Peyer's patch (tissue), 4 donors: ENCODE measurements around the gene WAC. TPM values are rescaled to one million over a fixed set of nuclear protein-coding genes. Genes with fewer than 3 reads are reported as not detected.

Source experiments
- DNase-seq, 3 donors: peaks; one replicate each; pipeline ENCODE4 v3.0.0-alpha.2; 2017 to 2019
- H3K27ac ChIP-seq, 4 donors: fragments of 200-600 bp; sonication (generic); one replicate each; pipeline ENCODE4 v1.5.1; 2016 to 2019
- H3K27me3 ChIP-seq, 2 donors: fragments of 200-600 bp; sonication (generic); one replicate each; pipeline ENCODE4 v1.5.1; 2019
- H3K36me3 ChIP-seq, 3 donors: fragments of 200-600 bp; sonication (generic); one replicate each; pipeline ENCODE4 v1.5.1; 2016 to 2019
- H3K4me1 ChIP-seq, 4 donors: fragments of 200-600 bp; sonication (generic); one replicate each; pipeline ENCODE4 v1.5.1; 2016 to 2019
- H3K4me3 ChIP-seq, 4 donors: fragments of 200-600 bp; sonication (generic); 1 replicate in 3 of 4; 2 replicates in 1 of 4; pipeline ENCODE4 v1.5.1; 2016 to 2019; ENCODE audit warnings: mild to moderate bottlenecking in 1 of 4
- H3K9me3 ChIP-seq, 4 donors: fragments of 200-600 bp; sonication (generic); one replicate each; pipeline ENCODE4 v1.5.1; 2016 to 2019; ENCODE audit warnings: mild to moderate bottlenecking in 1 of 4
- CTCF ChIP-seq, 6 experiments: fragments of 450-650 bp in 4 of 6; fragments of 200-600 bp in 2 of 6; sonication (generic) in 1 of 6; IDR thresholded peaks; one replicate each; pipeline ENCODE4 v1.5.1; 2017 to 2019; ENCODE audit warnings: antibody characterized with exemption in 6 of 6, mild to moderate bottlenecking in 3 of 6, moderate library complexity in 1 of 6
- POLR2A ChIP-seq, 2 donors: fragments of 450-650 bp; IDR thresholded peaks; one replicate each; pipeline ENCODE4 v1.5.1; 2017; ENCODE audit warnings: antibody characterized with exemption in 2 of 2, mild to moderate bottlenecking in 2 of 2, moderate library complexity in 2 of 2
- total RNA-seq, 4 donors: library from RNA; depleted of rRNA; stranded (reverse); fragments of >200 nt; gene quantifications; one replicate each; pipeline ENCODE4 v1.1.0, GENCODE V29; 2016

The WAC gene
- total RNA-seq, 4 donors from 2014 or later, result 72.7 to 145 (median 96.4) TPM

- TF ChIP-seq POLR2A (IDR thresholded peaks at IDR 0.05), result no peak
- peak in 3 of 6 experiments; percentile 26 to 44 (median 35) for TF ChIP-seq CTCF (IDR thresholded peaks at IDR 0.05)
- Histone ChIP-seq H3K4me3 (no peak overlapping the region), H3K27ac (peak overlapping the region in 2 of 4 donors; percentile 16), H3K27me3 (no peaks in the 10 kb centered on the region), H3K4me1 (peaks cover 0 to 22% (median 0%) of the 10 kb centered on the region in 4 donors), H3K9me3 (no peaks in the 10 kb centered on the region), H3K36me3 (peaks cover 0 to 66% (median 0%) of the 10 kb centered on the region in 3 donors)
- DNase-seq, result no peak
Observed at GRCh38 chr10:28587970-28588290, 55.0 kb downstream of the WAC start.

- H3K27ac ChIP-seq, result no peak overlapping the region
- no peak for DNase-seq
- H3K27me3 ChIP-seq, result no peaks in the 10 kb centered on the region
- TF ChIP-seq POLR2A (IDR thresholded peaks at IDR 0.05), result no peak
- TF ChIP-seq CTCF (IDR thresholded peaks at IDR 0.05), result no peak
- peaks cover 0 to 62% (median 0%) of the 10 kb centered on the region in 3 donors for H3K36me3 ChIP-seq
- peaks cover 0 to 7% (median 0%) of the 10 kb centered on the region in 4 donors for H3K4me1 ChIP-seq
- no peak overlapping the region for H3K4me3 ChIP-seq
- H3K9me3 ChIP-seq, result no peaks in the 10 kb centered on the region
Observed at GRCh38 chr10:28592953-28593352, 60.0 kb downstream of the WAC start.

- no peak for DNase-seq
- TF ChIP-seq POLR2A (IDR thresholded peaks at IDR 0.05) (no peak), CTCF (IDR thresholded peaks at IDR 0.05) (no peak)
- Histone ChIP-seq H3K27me3 (no peaks in the 10 kb centered on the region), H3K9me3 (no peaks in the 10 kb centered on the region), H3K4me1 (no peaks in the 10 kb centered on the region), H3K4me3 (no peak overlapping the region), H3K36me3 (peaks cover 0 to 62% (median 0%) of the 10 kb centered on the region in 3 donors), H3K27ac (no peak overlapping the region)
Observed at GRCh38 chr10:28593811-28594210, 60.9 kb downstream of the WAC start.

GRCh38 chr10:28594406-28594805 is 61.5 kb downstream of the WAC start:
- no peak for DNase-seq
- H3K36me3 ChIP-seq, result peaks cover 0 to 61% (median 0%) of the 10 kb centered on the region in 3 donors
- TF ChIP-seq POLR2A (IDR thresholded peaks at IDR 0.05), result no peak
- no peak for TF ChIP-seq CTCF (IDR thresholded peaks at IDR 0.05)

GRCh38 chr10:28595613-28596012 is 62.7 kb downstream of the WAC start:
- Histone ChIP-seq H3K9me3 (no peaks in the 10 kb centered on the region), H3K27me3 (no peaks in the 10 kb centered on the region), H3K4me3 (no peak overlapping the region), H3K27ac (no peak overlapping the region), H3K36me3 (peaks cover 0 to 50% (median 0%) of the 10 kb centered on the region in 3 donors), H3K4me1 (no peaks in the 10 kb centered on the region)
- TF ChIP-seq CTCF (IDR thresholded peaks at IDR 0.05), result no peak
- TF ChIP-seq POLR2A (IDR thresholded peaks at IDR 0.05), result no peak
- DNase-seq, result no peak

More at GRCh38 chr10:28594406-28594805, 61.5 kb downstream of the WAC start:
- Histone ChIP-seq H3K9me3 (no peaks in the 10 kb centered on the region), H3K27ac (no peak overlapping the region), H3K4me3 (no peak overlapping the region), H3K4me1 (no peaks in the 10 kb centered on the region), H3K27me3 (no peaks in the 10 kb centered on the region)

- no peaks in the 10 kb centered on the region for H3K27me3 ChIP-seq
- DNase-seq, result no peak
- peaks cover 0 to 9% (median 0%) of the 10 kb centered on the region in 4 donors for H3K4me1 ChIP-seq
- H3K27ac ChIP-seq, result no peak overlapping the region
- H3K36me3 ChIP-seq, result peaks cover 0 to 24% (median 0%) of the 10 kb centered on the region in 3 donors
- TF ChIP-seq POLR2A (IDR thresholded peaks at IDR 0.05), result no peak
- no peak for TF ChIP-seq CTCF (IDR thresholded peaks at IDR 0.05)
- no peaks in the 10 kb centered on the region for H3K9me3 ChIP-seq
- H3K4me3 ChIP-seq, result no peak overlapping the region
Observed at GRCh38 chr10:28600056-28600455, 67.1 kb downstream of the WAC start.
